Spleen (tissue), 11 donors: Measurements from ENCODE around the gene PAPPA2. TPM values are rescaled to one million over a fixed set of nuclear protein-coding genes. Genes with fewer than 3 reads are reported as not detected.

Source experiments
- DNase-seq: peaks from one replicate; pipeline ENCODE4 v3.0.0-alpha.2; 2020
- H3K27ac ChIP-seq, 8 donors: fragments of 200-600 bp; sonication (generic) in 7 of 8; 1 replicate in 4 of 8; 2 replicates in 4 of 8; pipeline versions ENCODE4 v1.5.0 to v1.8.0; 2016 to 2021; ENCODE audit warnings: inconsistent platforms in 4 of 8, mild to moderate bottlenecking in 4 of 8, moderate library complexity in 1 of 8
- H3K27me3 ChIP-seq, 7 donors: fragments of 200-600 bp; sonication (generic) in 6 of 7; replicated peaks in 1 of 7; 1 replicate in 4 of 7; 2 replicates in 3 of 7; pipeline versions ENCODE4 v1.5.0 to v1.8.0; 2016 to 2021; ENCODE audit warnings: inconsistent platforms in 3 of 7, mild to moderate bottlenecking in 1 of 7
- H3K36me3 ChIP-seq, 6 donors: fragments of 200-600 bp; sonication (generic) in 5 of 6; 1 replicate in 4 of 6; 2 replicates in 2 of 6; pipeline versions ENCODE4 v1.5.0 to v1.8.0; 2016 to 2021; ENCODE audit warnings: inconsistent platforms in 2 of 6
- H3K4me1 ChIP-seq, 6 donors: fragments of 200-600 bp; sonication (generic) in 5 of 6; 1 replicate in 3 of 6; 2 replicates in 3 of 6; pipeline versions ENCODE4 v1.5.0 to v1.8.0; 2016 to 2021; ENCODE audit warnings: inconsistent platforms in 3 of 6
- H3K4me3 ChIP-seq, 8 donors: fragments of 200-600 bp; sonication (generic) in 7 of 8; 1 replicate in 4 of 8; 2 replicates in 4 of 8; pipeline versions ENCODE4 v1.5.0 to v1.8.0; 2016 to 2021; ENCODE audit warnings: inconsistent platforms in 4 of 8, mild to moderate bottlenecking in 4 of 8, moderate library complexity in 2 of 8
- H3K9me3 ChIP-seq, 8 donors: fragments of 200-600 bp; sonication (generic) in 7 of 8; 1 replicate in 4 of 8; 2 replicates in 4 of 8; pipeline versions ENCODE4 v1.5.0 to v1.8.0; 2016 to 2021; ENCODE audit warnings: inconsistent platforms in 4 of 8
- CTCF ChIP-seq, 11 experiments: fragments of 200-600 bp in 7 of 11; fragments of 450-650 bp in 4 of 11; sonication (generic) in 4 of 11; IDR thresholded peaks in 8 of 11; conservative IDR thresholded peaks in 3 of 11; 1 replicate in 7 of 11; 2 replicates in 4 of 11; pipeline versions ENCODE4 v1.4.0 to v1.8.0; 2016 to 2021; ENCODE audit warnings: antibody characterized with exemption in 11 of 11, inconsistent platforms in 4 of 11, mild to moderate bottlenecking in 1 of 11
- POLR2A ChIP-seq, 3 donors: fragments of 450-650 bp; IDR thresholded peaks; one replicate each; pipeline ENCODE4 v1.5.1; 2017; ENCODE audit warnings: antibody characterized with exemption in 3 of 3, mild to moderate bottlenecking in 1 of 3
- POLR2AphosphoS5 ChIP-seq, 3 donors: sonication (generic); formaldehyde crosslinking; IDR thresholded peaks; one replicate each; pipeline ENCODE4 v1.5.1; 2017; ENCODE audit warnings: antibody characterized with exemption in 3 of 3
- WGBS, 5 donors: extraction: QIAGEN DNeasy Blood & Tissue Kit in 3 of 5; methylation state at CpG; one replicate each; pipeline versions ENCODE4 v1.1.5 to v1.1.7; 2013 to 2018; 5-methylcytosine and 5-hydroxymethylcytosine counted together
- intact Hi-C: fragments of 100-400 bp; cut with DNase I; formaldehyde crosslinking; loops from one replicate; pipeline ENCODE4 v1.15.0; 2023; ENCODE audit warnings: low total_unique reads
- polyA plus RNA-seq, 3 donors: library from polyadenylated mRNA; stranded (reverse); fragments of 200-250 nt; gene quantifications; one replicate each; pipeline ENCODE4 v1.2.1, GENCODE V29; 2013
- total RNA-seq, 7 donors: library from RNA; depleted of rRNA in 3 of 7; stranded (reverse); fragments of >200 nt in 3 of 7; fragmentation: NEBNext Ultra II Directional in 4 of 7; extraction: Animal tissue kit (Norgen Biotek cat#: 25700) in 4 of 7; gene quantifications; one replicate each; pipeline versions ENCODE4 v1.1.0 to v1.2.1, GENCODE V29; 2016 to 2021
- donor health status: healthy with polysubstance abuse.
- donor health status: DM: no; HTN: no; CAD: no; lungs with moderate emphysema.
- donor health status: DM: no; HTN: no; CAD: no.
- donor health status: Bipolar disorder and iron deficiency.
- donor health status: healthy.
- donor health status: DM: no; HTN: no; CAD: no.
- donor health status: DM: yes; HTN: yes; CAD: no.

PAPPA2 gene
- total and polyA plus RNA-seq, 10 donors: 0.02 to 0.76 (median 0.06) TPM; not detected in 3

DNA sequence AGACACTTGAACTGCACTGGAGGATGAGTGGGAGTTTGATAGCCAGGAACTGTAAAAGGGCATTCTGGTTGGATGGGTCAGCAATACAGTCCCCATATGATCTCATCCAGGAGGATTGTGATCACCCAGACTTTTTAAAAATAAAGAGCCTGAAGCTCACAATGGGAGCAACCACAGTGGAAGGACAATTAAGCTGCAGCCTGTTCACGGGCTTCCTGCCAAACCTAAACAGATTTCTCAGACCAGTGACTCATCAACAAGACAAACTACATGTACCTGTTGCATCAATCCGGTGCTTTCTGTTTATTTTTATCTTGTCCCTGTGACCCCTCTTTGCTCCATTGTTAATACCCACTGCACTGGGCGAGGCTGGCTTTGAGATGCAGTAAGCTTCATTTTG lies 52.3 kb downstream of the PAPPA2 start:
- intact Hi-C loops: no loop called here
- no peak for DNase-seq
- WGBS, 5 donors: 55 to 76% (median 56%) methylated on average over 3 of the region's 3 CpGs
- no peaks in the 10 kb centered on the region for H3K4me1 ChIP-seq
- H3K4me3 ChIP-seq: no peak overlapping the region
- H3K27me3 ChIP-seq: no peaks in the 10 kb centered on the region
- H3K36me3 ChIP-seq: no peaks in the 10 kb centered on the region
- no peak overlapping the region for H3K27ac ChIP-seq
- TF ChIP-seq POLR2A (IDR thresholded peaks at IDR 0.05) (no peak), CTCF (IDR thresholded peaks at IDR 0.05 in 8 of 11, conservative IDR thresholded peaks at IDR 0.05 in 3 of 11) (no peak), POLR2AphosphoS5 (IDR thresholded peaks at IDR 0.05) (no peak)
- no peaks in the 10 kb centered on the region for H3K9me3 ChIP-seq

GRCh38 chr1:176517484-176517883 lies 54.5 kb downstream of the PAPPA2 start:
- TF ChIP-seq POLR2A (IDR thresholded peaks at IDR 0.05) (no peak), POLR2AphosphoS5 (IDR thresholded peaks at IDR 0.05) (no peak), CTCF (IDR thresholded peaks at IDR 0.05 in 8 of 11, conservative IDR thresholded peaks at IDR 0.05 in 3 of 11) (no peak)
- Histone ChIP-seq H3K4me1 (no peaks in the 10 kb centered on the region), H3K27me3 (no peaks in the 10 kb centered on the region), H3K36me3 (no peaks in the 10 kb centered on the region), H3K4me3 (no peak overlapping the region), H3K9me3 (no peaks in the 10 kb centered on the region), H3K27ac (no peak overlapping the region)
- WGBS, 5 donors: 68 to 76% (median 72%) methylated on average over 4 of the region's 4 CpGs
- intact Hi-C loops: no loop called here
- no peak for DNase-seq

GRCh38 chr1:176521211-176521610 lies 58.2 kb downstream of the PAPPA2 start:
- no peaks in the 10 kb centered on the region for H3K27me3 ChIP-seq
- intact Hi-C loops: no loop called here
- 61 to 100% (median 71%) methylated on average over 1 of the region's 1 CpG for WGBS, 5 donors

GRCh38 chr1:176522310-176522845 lies 59.4 kb downstream of the PAPPA2 start:
- Histone ChIP-seq H3K4me3 (no peak overlapping the region), H3K36me3 (no peaks in the 10 kb centered on the region), H3K27me3 (no peaks in the 10 kb centered on the region), H3K27ac (no peak overlapping the region), H3K4me1 (no peaks in the 10 kb centered on the region), H3K9me3 (no peaks in the 10 kb centered on the region)
- DNase-seq: no peak
- no peak for TF ChIP-seq POLR2AphosphoS5 (IDR thresholded peaks at IDR 0.05)
- TF ChIP-seq CTCF (IDR thresholded peaks at IDR 0.05 in 8 of 11, conservative IDR thresholded peaks at IDR 0.05 in 3 of 11): no peak
- no peak for TF ChIP-seq POLR2A (IDR thresholded peaks at IDR 0.05)
- 59 to 82% (median 80%) methylated on average over 3 of the region's 3 CpGs for WGBS, 5 donors
- intact Hi-C loops: no loop called here

More at GRCh38 chr1:176521211-176521610, 58.2 kb downstream of the PAPPA2 start:
- H3K36me3 ChIP-seq: no peaks in the 10 kb centered on the region
- no peak overlapping the region for H3K27ac ChIP-seq
- no peaks in the 10 kb centered on the region for H3K4me1 ChIP-seq
- no peak for DNase-seq
- H3K9me3 ChIP-seq: no peaks in the 10 kb centered on the region
- no peak overlapping the region for H3K4me3 ChIP-seq
- TF ChIP-seq POLR2AphosphoS5 (IDR thresholded peaks at IDR 0.05) (no peak), CTCF (IDR thresholded peaks at IDR 0.05 in 8 of 11, conservative IDR thresholded peaks at IDR 0.05 in 3 of 11) (no peak), POLR2A (IDR thresholded peaks at IDR 0.05) (no peak)
